Gastroesophageal sphincter (tissue), 3 donors: Measurements from ENCODE around the gene FMN2.

ENCODE experiments used
- EP300 ChIP-seq: sonication (generic); formaldehyde crosslinking; IDR thresholded peaks from one replicate; pipeline ENCODE4 v1.6.1; 2017; ENCODE audit warnings: antibody characterized with exemption, mild to moderate bottlenecking
- POLR2A ChIP-seq, 2 donors: fragments of 450-650 bp; IDR thresholded peaks; one replicate each; pipeline ENCODE4 v1.6.1; 2017; ENCODE audit warnings: antibody characterized with exemption in 2 of 2, mild to moderate bottlenecking in 2 of 2, moderate library complexity in 1 of 2
- POLR2AphosphoS5 ChIP-seq: sonication (generic); formaldehyde crosslinking; IDR thresholded peaks from one replicate; pipeline ENCODE4 v1.6.1; 2017; ENCODE audit warnings: antibody characterized with exemption
- TF ChIP-seq, protein P1 (sequence below), 4 experiments: fragments of 200-600 bp in 2 of 4; fragments of 450-650 bp in 2 of 4; sonication (generic) in 1 of 4; IDR thresholded peaks; one replicate each; pipeline ENCODE4 v1.5.1; 2017 to 2019; ENCODE audit warnings: antibody characterized with exemption in 4 of 4, mild to moderate bottlenecking in 2 of 4, moderate library complexity in 2 of 4

GRCh38 chr1:240084337-240084736 is 7.3 kb upstream of the FMN2 start:
- TF ChIP-seq, protein P1, sequence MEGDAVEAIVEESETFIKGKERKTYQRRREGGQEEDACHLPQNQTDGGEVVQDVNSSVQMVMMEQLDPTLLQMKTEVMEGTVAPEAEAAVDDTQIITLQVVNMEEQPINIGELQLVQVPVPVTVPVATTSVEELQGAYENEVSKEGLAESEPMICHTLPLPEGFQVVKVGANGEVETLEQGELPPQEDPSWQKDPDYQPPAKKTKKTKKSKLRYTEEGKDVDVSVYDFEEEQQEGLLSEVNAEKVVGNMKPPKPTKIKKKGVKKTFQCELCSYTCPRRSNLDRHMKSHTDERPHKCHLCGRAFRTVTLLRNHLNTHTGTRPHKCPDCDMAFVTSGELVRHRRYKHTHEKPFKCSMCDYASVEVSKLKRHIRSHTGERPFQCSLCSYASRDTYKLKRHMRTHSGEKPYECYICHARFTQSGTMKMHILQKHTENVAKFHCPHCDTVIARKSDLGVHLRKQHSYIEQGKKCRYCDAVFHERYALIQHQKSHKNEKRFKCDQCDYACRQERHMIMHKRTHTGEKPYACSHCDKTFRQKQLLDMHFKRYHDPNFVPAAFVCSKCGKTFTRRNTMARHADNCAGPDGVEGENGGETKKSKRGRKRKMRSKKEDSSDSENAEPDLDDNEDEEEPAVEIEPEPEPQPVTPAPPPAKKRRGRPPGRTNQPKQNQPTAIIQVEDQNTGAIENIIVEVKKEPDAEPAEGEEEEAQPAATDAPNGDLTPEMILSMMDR (IDR thresholded peaks at IDR 0.05) = no peak
- no peak for TF ChIP-seq EP300
- no peak for TF ChIP-seq POLR2A (IDR thresholded peaks at IDR 0.05)
- TF ChIP-seq POLR2AphosphoS5 = no peak
